GM18520 (cell line): ENCODE measurements around the gene MAPK8.

Experiments
- ATAC-seq: cut with Tn5 transposase; IDR thresholded peaks from one replicate; pipeline ENCODE4 v1.9.1; 2021; ENCODE audit not compliant: unreplicated experiment

MAPK8 gene

GRCh38 chr10:48447356-48448215, 141.1 kb downstream of the MAPK8 start:
- no peak for ATAC-seq

- no peak for ATAC-seq
Measured at GRCh38 chr10:48448796-48449195, 142.3 kb downstream of the MAPK8 start.

DNA sequence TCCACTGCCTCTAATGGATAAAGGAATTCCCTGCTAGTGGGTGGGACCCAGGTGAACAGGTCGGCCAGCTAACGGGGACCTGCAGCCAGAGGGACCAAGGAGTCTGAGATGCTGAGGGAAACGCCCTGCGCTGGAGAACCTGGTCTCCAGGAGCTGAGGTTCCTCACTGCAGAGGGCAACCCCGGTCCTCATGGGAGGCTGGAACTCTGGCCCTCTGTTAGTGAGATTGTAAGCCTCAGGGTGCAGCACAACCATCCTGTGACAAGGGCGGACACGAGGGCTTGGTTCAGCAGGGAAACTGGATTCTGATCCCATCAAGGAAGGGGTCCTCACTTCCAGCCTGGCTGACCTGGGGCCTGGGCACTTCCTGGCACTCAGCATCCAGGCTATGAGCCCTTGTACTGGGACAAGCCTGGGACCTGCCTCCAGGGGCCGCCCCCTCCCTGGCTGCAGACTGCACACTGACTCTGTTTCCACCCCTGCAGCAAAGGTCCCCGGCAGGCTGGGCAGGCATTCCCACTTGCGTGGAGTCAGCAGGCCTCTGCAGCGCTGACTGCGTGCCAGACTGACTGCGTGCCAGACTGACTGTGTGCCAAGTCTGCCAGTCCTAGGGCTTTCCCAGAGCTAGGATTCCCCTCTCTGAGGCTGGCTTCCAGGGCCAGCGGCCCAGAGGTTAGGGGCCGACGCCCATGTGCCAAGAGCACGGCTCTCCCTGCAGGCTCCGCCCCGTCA, 143.2 kb downstream of the MAPK8 start:
- ATAC-seq, result no peak

- ATAC-seq, result no peak
Measured at GRCh38 chr10:48450233-48450740, 143.8 kb downstream of the MAPK8 start.

DNA sequence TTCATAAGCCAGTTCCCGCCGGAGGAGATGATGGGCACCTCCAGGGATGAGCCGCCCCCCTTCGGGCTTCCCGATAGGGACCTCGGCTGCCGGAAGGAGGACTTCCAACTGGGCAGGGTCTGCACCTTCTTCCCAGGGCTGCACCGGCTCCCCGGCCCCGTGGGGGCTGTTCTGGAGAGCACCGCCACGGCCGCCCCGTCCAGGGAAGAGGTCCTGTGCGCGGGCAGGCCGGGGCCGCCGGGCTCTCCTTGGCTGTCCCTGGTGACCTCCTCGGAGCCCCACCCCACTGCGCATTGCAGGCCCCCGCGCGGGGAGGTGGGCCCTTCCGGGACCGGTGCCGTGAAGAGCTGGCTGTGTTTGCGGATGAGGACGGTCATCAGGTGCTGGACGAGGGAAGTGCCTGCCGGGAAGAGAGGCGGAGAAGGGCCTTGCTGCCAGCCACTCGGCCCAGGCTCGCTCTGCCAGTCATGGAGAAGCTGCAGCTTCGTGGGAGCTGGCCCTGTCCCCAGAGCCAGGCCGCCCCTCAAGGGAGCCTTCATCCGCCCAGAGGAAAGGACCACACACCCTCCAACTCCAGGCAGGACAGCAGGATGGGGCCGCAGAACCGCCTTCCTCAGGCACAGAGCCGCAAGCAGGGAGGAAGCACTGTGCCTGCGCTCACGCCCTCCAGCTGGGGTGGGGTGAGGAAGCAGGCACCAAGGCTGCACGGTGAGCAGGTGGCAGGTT, 144.4 kb downstream of the MAPK8 start:
- ATAC-seq, result no peak

- ATAC-seq, result no peak
Measured at GRCh38 chr10:48451969-48452878, 145.7 kb downstream of the MAPK8 start.

- no peak for ATAC-seq
Measured at GRCh38 chr10:48452879-48453412, 146.5 kb downstream of the MAPK8 start.

- ATAC-seq, result no peak
Measured at GRCh38 chr10:48453451-48454301, 147.2 kb downstream of the MAPK8 start.

DNA sequence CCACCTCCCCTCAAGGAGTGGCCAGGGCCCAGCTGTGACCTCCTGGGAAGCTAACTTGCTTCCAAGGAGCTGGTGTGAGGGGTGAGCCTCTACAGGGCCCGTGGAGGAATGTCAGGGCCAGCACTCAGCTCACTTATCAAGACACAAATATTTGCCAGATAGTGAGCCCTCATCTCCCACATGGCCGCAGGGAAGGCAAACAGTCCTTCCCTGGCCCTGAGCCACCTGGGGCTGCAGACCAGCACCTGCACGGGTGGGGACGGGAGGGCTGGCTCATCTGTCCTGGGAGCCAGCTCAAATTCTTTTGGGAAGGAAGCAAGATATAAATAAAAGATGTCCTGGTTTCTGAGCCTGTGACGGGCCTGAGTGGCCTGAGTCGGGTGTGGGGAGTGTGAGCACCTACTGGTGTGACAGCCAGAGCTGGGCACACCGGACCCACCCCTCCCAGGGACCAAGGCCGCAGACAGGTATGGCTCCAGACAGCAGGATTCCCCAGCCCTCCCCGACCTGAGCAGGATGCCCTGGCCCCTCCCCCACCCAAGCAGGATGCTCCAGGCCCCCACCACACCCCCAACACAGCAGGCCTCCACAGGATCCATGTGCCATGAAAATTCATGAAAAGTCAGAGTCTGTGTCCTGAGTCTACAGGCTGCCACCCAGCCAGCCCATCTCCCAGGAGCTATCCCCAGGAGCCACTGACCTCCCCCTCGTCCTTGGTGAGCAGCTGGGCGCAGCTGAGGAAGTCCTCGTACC, 148.0 kb downstream of the MAPK8 start:
- no peak for ATAC-seq

DNA sequence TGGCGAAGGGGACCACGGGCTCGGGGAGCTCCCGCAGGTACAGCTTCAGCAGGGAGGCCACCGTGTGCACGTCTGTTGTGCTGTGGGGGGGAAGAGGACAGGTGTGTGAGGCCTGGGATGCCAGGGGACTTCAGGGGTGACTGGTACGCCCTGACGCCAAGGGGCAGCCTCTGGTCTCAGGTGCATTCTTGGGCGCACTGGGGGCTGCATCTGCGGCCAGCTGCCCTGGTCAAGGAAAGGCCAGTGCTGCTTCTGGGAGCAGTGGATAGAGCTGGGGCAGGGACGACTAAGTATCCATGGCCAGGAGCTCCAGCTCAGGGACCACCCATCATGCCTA, 148.5 kb downstream of the MAPK8 start:
- ATAC-seq, result no peak

DNA sequence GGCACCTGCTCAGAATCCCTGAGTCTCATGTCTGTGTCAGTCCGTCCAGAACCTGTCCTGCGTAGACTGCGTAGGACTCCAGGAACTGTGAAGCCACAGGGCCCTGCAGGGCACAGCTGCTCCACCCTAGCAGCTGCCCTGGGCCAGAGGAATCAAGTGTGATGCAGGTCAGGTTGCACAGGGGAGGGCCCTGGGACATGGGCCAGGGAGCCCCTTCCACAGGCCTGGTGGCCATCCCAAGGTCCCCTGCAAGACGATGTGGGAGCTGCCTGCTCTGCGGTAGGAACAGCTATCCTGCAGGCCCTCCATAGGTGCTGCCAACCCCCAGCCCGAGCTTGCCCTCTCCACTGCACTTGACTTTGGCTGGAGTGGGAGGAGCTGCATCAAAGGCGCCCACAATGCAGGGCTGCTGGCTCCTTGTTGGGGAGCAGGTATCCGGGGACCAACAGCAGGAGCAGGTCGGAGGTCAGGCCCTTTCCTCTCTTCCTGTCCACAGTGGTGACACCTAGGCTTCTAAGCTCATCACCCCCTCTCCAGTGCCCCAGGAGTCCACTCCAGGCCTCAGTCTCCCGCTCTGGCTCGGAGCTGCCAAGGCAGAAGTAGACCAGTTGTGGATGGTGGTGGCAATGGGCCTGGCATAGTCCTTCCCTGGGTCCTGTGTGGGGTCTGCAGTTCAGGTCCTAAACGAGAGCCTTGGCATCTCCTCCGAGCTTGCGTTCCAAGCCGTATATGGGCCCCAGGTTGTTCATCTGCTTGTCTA, 149.1 kb downstream of the MAPK8 start:
- no peak for ATAC-seq

DNA sequence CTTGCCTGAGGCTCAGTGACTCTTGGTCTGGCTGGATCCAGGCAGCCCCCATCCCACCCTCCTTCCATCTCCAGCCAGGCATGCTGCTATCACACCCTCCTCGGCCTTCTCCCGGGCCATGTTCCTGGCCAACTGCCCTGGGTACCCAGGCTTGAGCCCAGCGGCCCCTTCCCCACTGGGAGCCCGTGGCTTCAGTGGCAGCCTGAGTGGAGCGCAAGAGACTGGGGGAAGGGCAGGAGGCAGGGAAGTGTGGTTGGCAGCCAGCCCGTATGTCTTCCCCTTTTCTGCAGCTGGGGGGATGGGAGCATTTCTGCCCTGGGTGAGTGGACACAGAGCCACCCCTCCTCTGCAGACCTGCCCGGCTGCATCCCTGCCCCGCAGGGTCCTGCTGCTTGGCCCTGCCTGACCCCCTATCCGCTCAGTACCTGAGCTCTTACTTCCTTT, 149.9 kb downstream of the MAPK8 start:
- ATAC-seq, result no peak

GRCh38 chr10:48456808-48457761, 150.6 kb downstream of the MAPK8 start:
- no peak for ATAC-seq

DNA sequence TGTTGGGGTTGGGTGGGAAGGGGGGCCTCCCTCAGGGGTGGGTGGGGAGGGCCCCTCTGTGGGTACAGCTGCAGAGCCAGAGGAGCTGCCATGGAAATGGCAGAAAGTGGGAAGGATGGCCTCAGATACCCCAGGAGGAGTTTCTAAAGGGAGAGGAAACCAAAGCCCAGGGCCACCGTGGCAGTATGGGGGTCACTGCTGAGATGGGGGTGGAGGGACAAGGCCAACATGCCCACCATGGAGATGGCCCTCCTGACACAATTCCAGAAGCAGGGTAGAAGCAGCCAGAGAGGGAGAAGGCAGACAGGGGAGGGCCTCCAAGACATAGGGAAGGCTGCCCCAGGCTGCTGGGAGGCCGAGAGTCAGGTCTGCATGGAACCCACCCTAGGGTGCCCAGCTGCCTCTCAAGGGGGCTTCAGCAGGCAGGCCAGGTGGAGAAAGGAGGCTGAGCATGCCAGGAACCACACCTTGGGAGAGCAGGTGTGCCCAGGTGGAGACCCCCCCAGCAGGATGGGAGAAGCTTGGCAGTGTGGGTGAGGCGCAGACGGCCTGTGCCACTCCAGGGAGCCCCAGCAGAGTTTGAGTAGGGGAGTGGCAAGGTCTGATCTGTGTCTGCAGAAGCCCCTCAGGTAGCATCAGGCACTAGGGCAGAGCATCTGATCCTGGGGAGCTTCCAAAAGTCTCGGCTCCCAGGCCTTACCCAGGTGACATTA, 151.6 kb downstream of the MAPK8 start:
- ATAC-seq, result no peak

DNA sequence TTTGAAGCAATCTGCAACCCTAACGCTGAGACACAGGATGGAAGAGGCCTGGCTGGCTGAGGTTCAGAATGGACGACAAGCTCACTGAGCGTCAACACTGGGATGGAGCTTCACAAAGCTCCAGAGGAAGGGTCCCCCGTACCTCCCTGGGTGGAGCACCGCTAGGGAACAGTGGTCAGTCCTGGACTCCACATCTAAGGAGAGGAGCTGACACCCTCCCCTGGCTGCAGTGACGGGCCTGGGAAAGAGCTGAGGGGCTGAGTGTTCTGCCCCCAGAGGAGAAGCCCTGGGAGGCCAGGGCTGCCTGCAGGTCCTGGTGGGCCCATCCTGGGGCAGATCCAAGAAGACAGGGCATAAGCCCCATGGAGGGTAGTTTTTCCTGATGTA, 152.2 kb downstream of the MAPK8 start:
- ATAC-seq, result no peak
